ENCODE results near the gene PRDM2.
"Not testable (repeated sequence)": the region's sequence is repeated elsewhere in the genome, so short reads cannot be mapped to it uniquely, and the experiment has no call there.

Gene PRDM2

DNA sequence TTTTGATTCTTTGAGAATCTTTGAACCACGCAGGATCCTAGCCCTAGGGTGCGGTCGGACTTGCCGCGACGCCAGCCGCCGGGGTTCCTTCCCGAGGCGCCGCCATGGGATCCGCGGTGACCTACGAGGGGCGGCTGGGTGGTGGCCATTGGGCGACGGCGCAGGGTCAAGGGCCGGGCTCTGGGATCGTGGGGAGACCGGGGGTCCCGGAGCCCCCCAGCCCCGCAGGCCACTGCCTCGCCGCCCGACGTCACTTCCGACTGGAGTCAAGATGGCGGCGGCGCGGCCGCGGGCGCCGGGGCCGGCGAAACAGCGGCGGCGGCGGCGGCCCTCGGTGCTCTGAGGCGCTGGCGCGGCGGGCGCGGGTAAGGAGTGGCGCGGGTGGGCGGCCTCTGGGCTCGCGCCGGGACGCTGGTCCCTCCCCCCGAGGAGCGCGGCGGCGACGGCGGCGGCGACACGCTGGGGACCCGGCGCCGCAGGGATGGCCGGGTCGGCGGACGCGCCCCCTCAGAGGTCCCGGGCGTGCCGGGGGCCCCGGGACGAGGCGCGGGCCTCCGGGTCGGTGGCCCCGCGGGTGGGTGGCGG, at the start of gene PRDM2:
Gene PRDM2 (plus strand): TSS at position 253 of the 585 bp plus-strand sequence. CDS start 15,418 bp downstream, outside the sequence.
- peak; percentile 4 for DNase-seq

GRCh38 chr1:13651279-13651678, 48.7 kb upstream of the PRDM2 start:
- DNase-seq = no peak

DNA sequence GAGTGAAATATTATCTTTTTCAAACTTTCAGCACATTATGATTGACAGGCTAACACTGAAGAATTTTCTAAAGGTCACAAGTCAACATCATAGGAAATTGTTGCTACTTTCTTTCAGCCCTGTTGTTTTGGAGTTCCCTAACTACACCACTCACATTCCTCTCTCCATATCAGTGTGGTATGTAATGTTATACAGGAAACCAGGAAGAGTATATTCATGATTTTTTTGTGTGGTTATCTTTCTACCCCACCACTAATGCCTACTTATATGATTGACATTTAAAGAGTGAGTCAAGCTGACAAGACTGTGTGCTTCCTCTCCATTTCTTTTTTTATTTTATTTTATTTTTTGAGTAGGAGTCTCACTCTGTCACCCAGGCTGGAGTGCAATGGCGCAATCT, 47.8 kb upstream of the PRDM2 start:
- DNase-seq = no peak

DNA sequence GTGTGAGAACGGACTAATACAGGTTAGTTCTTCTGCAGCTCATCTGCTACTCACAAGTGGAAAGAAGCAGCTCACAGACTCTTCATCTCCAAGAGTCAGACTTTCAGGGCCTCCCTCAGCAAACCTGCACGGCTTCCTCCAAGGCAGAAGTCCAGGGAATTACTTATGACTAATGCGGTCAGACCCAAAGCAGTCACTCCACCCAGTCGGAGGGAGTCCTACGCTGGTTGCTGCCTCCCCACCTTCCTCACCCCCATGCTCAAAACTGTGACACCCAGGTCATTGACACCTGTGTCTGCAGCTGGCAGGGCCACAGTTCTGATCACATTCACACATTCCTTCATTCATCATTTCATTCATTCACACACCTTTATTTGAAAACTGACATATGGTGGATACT, 38.4 kb upstream of the PRDM2 start:
- DNase-seq = no peak

DNA sequence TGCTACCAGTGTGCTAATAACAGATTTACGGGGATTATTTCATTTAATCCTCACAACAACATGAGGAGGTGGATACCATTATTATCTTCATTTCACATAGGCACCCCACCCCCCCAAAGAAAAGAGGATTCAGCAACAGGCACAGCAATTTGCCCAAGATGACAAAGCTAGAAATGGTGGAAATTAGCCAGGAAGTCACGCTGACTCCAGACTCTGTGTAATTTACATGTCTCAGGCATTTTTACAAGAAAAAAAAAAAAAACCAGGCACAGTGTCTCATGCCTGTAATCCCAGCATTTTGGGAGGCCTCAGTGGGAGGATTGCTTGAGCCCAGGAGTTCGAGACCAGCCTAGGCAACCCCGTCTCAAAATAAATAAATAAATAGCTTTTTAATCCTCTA, 37.5 kb upstream of the PRDM2 start:
- no peak for DNase-seq

DNA sequence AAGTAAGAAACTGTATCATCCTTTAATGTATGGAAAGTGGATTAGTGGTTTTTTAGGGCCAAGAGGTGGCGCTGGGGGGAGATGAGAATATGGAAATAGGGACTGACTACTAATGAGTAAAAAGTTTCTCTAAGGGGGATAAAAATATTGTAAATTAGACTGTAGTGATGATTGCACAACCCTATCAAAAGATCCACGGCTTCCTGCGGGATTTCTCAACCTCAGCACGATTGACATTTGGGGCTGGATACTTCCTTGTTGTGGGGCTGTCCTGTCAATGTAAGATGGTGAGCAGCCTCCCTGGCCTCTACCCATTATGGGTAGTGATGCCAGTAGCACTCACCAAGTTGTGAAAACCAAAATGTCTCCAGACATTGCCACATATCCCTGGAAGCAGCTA, 36.0 kb upstream of the PRDM2 start:
- no peak for DNase-seq

GRCh38 chr1:13664451-13664850, 35.5 kb upstream of the PRDM2 start:
- DNase-seq = no peak

DNA sequence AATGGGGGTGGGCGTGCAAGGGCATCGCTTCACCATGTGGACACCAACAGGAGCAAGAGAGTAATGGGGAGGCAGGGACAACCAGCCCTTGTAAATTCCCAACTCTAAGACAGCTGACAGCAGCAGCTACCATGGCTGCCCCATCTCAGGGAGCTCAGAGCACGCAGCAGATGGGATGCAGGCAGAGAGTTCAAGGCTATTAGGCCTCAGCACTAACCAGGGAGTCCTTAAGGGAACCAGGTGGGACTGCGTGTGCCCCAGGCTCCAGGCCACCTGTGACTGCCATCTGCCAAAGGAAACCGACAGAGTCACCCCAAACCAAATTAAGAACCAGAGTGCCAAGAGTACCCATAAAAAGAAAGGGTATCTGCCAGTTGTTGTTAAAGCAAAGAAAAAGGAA, 33.7 kb upstream of the PRDM2 start:
- DNase-seq = no peak

- no peak for DNase-seq
These were observed 32.3 kb upstream of the PRDM2 start for GRCh38 chr1:13667691-13668090.

- no peak for DNase-seq
These were observed 25.6 kb upstream of the PRDM2 start for GRCh38 chr1:13674377-13674776.

GRCh38 chr1:13675151-13675651, 24.8 kb upstream of the PRDM2 start:
- no peak for DNase-seq

DNA sequence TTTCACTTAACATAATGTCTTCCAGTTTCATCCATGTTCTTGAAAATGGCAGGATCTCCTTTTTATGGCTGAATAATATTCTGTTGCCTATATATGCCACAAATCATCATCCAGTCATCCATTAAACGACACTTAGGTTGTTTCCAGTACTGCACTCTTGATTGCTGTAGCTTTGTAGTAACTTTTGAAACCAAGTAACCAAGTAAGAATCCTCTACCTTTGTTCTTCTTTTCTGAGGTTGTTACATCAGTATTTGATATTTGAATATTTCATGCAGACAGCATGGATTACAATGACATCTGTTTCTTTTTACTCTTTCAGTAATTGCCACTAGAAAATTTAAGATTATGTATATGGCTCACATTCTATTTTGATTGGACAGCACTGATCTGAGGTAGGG, 22.1 kb upstream of the PRDM2 start:
- no peak for DNase-seq

- DNase-seq = no peak
These were observed 20.3 kb upstream of the PRDM2 start for GRCh38 chr1:13679651-13680050.

DNA sequence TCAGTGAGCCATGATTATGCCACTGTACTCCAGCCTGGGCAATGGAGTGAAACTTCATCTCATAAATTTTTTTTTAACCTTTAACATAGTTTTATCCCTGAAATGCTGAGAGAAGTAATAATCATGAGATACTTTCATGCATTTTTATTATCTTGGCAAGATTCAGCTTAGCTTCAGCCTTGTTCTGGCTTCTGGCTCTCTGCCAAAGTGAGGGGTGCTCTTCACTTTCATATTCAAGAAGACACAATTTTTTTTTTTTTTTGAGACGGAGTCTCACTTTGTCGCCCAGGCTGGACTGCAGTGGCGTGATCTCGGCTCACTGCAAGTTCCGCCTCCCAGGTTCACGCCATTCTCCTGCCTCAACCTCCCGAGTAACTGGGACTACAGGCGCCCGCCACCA, 19.4 kb upstream of the PRDM2 start:
- DNase-seq = not testable (repeated sequence)

GRCh38 chr1:13681921-13682320, 18.1 kb upstream of the PRDM2 start:
- no peak for DNase-seq

DNA sequence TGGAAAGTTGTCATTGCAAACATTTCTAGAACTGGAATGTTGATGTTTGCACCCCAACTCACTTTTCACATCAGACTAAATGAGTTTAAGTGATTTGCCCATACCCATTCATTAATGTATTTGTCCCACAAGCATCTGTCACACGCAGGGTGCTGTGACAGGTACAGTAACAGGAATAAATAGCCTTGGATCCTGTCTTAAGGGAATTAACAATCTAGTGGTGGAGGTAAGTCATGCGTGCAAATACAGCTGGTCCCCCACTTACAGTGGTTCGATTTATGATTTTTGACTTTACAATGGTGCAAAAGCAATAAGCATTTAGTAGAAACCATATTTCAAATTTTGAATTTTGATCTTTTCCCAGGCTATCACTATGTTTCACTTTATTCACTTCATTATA, 17.5 kb upstream of the PRDM2 start:
- no peak for DNase-seq

GRCh38 chr1:13683206-13683605, 16.8 kb upstream of the PRDM2 start:
- no peak for DNase-seq

- DNase-seq = no peak
These were observed 12.8 kb upstream of the PRDM2 start for GRCh38 chr1:13687151-13687715.

DNA sequence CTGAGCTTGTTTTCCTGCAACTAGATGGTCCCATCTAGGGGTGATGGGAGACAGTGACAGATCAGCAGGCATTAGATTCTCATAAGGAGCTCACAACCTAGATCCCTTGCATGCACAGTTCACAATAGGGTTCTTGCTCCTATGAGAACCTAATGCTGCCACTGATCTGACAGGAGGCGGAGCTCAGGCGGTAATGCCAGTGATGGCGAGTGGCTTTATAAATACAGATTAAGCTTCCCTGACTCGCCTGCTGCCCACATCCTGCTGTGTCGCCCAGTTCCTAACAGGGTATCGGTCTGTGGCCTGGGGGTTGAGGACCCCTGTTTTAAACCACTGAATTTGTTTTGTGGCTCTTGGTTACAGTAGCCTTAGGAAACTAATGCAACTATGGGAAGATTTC, 6.9 kb upstream of the PRDM2 start:
- DNase-seq = not testable (repeated sequence)

GRCh38 chr1:13694886-13695684, 4.9 kb upstream of the PRDM2 start:
- DNase-seq = no peak

DNA sequence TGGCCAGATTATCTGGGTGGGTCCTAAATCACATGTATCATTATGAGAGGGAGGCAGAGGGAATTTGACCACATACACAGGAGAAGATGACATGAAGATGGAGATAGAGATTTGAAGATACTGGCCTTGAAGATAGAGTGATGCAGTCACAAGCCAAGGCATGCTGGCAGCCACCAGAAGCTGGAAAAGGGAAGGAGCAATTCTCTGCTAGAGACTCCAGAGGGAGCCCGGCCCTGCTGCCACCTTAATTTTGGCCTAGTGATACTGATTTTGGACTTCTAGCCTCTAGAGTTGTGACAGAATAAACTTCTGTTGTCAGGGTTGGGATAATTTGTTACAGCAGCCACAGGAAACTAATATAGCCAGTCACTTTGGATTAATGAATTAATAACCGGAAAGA, 2.2 kb upstream of the PRDM2 start:
- no peak for DNase-seq

DNA sequence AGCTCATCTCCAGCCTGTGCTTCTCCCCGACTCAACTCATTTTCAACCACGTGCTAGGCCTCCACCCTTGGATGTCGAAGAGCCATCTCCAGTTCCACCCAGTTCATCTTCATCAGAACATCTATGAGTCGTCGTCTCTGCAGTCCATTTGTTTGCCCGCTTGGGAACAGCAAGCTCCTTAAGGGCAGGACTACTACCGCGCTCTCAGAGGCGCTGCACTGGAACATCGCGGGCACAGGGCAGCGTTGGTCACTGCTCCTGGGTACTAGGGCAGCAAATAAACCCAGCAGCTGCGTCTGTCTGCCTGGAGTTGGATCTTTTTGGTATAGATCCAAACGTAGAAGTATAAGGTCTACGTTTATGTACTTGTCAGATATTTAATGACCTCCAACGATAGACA, 478 bp upstream of the PRDM2 start:
- no peak for DNase-seq

DNA sequence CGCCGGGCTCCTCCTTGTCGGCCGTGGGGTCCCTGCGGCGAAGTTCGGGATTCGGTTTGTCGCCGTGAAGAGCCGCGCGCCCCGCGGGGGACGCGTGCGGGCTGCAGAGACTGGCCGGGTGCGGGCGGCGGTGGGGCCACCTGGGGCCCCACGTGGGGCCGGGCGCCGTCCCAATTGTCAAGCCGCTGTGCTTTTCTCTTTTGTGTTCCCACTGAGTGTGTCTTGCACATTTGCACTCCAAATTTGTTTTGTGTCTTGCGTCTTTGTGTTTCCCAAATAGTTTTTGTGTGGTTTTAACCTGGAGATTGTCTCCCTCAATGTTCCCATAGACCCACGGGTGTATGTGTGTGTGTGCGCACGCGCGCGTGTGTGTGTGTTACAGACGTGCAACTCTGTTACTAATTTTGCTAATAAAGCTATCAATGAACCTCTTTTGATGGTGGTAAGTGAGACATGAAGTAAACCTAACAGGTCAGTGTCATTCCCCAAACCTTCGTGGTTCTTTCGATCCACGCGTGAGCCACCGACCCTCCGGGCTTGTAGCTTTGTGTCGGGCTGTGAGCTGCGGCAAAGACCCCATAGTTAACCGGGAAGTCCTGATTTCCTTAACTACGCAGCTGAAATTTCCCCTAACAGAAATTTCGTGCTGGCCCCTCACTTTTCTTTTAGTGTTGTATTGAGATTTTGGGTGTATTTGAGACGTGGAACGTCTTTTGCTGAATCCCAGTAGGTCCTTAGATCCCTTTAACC, 708 bp downstream of the PRDM2 start:
- no peak for DNase-seq

DNA sequence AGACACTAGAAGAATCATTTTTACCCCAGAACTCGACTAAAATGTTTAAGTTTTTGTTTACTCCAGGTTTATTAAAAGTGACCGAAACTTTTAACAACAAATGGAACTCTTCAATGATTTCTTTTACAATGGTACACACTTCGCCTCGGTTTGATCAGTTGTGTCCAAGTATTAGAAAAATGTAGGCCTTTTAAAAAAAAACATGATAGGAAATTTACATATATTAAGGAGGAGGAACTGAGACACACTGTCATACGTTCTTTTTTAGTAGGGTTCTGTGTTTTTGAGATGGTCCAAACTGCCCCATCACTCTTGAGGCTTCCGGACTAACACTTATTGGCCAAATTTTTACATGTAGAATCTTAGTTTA, 1.3 kb downstream of the PRDM2 start:
- no peak for DNase-seq

Data from NCI-H2029 (cell line).